ENCODE measurements around the gene SVIL. TPM values are rescaled to one million over a fixed set of nuclear protein-coding genes. Genes with fewer than 3 reads are reported as not detected.
A peak's percentile ranks its signal among the peaks of the same experiment; 100 is the strongest.
"Not testable (repeated sequence)": the region's sequence is repeated elsewhere in the genome, so short reads cannot be mapped to it uniquely, and the experiment has no call there.

The SVIL gene
- total RNA-seq, 1 donor, result 7.8 TPM

- DNase-seq (ENCODE audit: low read depth), result peak; percentile 7
- H3K4me3 ChIP-seq (ENCODE audit: low read depth, low read length), result no peak overlapping the region
- TF ChIP-seq CTCF (IDR thresholded peaks at IDR 0.05; ENCODE audit: insufficient read depth, low read depth, low read length), result no peak
Measured at GRCh38 chr10:29443745-29444523, 190.8 kb downstream of the SVIL start.

GRCh38 chr10:29440981-29441380 lies 193.8 kb downstream of the SVIL start:
- H3K4me3 ChIP-seq (ENCODE audit: low read depth, low read length), result no peak overlapping the region
- no peak for TF ChIP-seq CTCF (IDR thresholded peaks at IDR 0.05; ENCODE audit: insufficient read depth, low read depth, low read length)
- no peak for DNase-seq (ENCODE audit: low read depth)

- H3K4me3 ChIP-seq (ENCODE audit: low read depth, low read length); DNase-seq (ENCODE audit: low read depth): not testable (repeated sequence)
Measured at GRCh38 chr10:29439005-29439404, 195.8 kb downstream of the SVIL start.

- no peak overlapping the region for H3K4me3 ChIP-seq (ENCODE audit: low read depth, low read length)
- no peak for TF ChIP-seq CTCF (IDR thresholded peaks at IDR 0.05; ENCODE audit: insufficient read depth, low read depth, low read length)
- DNase-seq (ENCODE audit: low read depth), result no peak
Measured at GRCh38 chr10:29438271-29438670, 196.5 kb downstream of the SVIL start.

- no peak for TF ChIP-seq CTCF (IDR thresholded peaks at IDR 0.05; ENCODE audit: insufficient read depth, low read depth, low read length)
- no peak for DNase-seq (ENCODE audit: low read depth)
- no peak overlapping the region for H3K4me3 ChIP-seq (ENCODE audit: low read depth, low read length)
Measured at GRCh38 chr10:29437871-29438270, 196.9 kb downstream of the SVIL start.

GRCh38 chr10:29435809-29436501 lies 198.8 kb downstream of the SVIL start:
- DNase-seq (ENCODE audit: low read depth), result peak; percentile 60
- no peak for TF ChIP-seq CTCF (IDR thresholded peaks at IDR 0.05; ENCODE audit: insufficient read depth, low read depth, low read length)
- H3K4me3 ChIP-seq (ENCODE audit: low read depth, low read length), result no peak overlapping the region

- no peak for TF ChIP-seq CTCF (IDR thresholded peaks at IDR 0.05; ENCODE audit: insufficient read depth, low read depth, low read length)
- no peak for DNase-seq (ENCODE audit: low read depth)
- H3K4me3 ChIP-seq (ENCODE audit: low read depth, low read length), result no peak overlapping the region
Measured at GRCh38 chr10:29434111-29434510, 200.7 kb downstream of the SVIL start.

All from fibroblast of villous mesenchyme (primary cell).